Medulla oblongata (tissue), 1 donor: ENCODE measurements around the gene RYR3.
A peak's percentile ranks its signal among the peaks of the same experiment; 100 is the strongest.

ENCODE experiments used
- DNase-seq: peaks from one replicate; pipeline ENCODE4 v3.0.0-alpha.2; 2015; ENCODE audit errors: extremely low spot score

RYR3 gene

GRCh38 chr15:33831646-33832045 lies 520.9 kb downstream of the RYR3 start:
- peak; percentile 23 for DNase-seq

GRCh38 chr15:33834892-33835743 lies 524.4 kb downstream of the RYR3 start:
- no peak for DNase-seq

GRCh38 chr15:33837294-33837693 lies 526.5 kb downstream of the RYR3 start:
- no peak for DNase-seq

- DNase-seq = no peak
These were observed 528.8 kb downstream of the RYR3 start for GRCh38 chr15:33839540-33839939.

- DNase-seq = no peak
These were observed 529.8 kb downstream of the RYR3 start for GRCh38 chr15:33840615-33841014.

- DNase-seq = no peak
These were observed 533.4 kb downstream of the RYR3 start for GRCh38 chr15:33844186-33844585.

GRCh38 chr15:33844597-33844996 lies 533.8 kb downstream of the RYR3 start:
- DNase-seq = no peak

- no peak for DNase-seq
These were observed 535.4 kb downstream of the RYR3 start for GRCh38 chr15:33846142-33846541.

GRCh38 chr15:33846862-33847261 lies 536.1 kb downstream of the RYR3 start:
- DNase-seq = no peak

GRCh38 chr15:33848011-33848410 lies 537.2 kb downstream of the RYR3 start:
- no peak for DNase-seq

- DNase-seq = no peak
These were observed 540.3 kb downstream of the RYR3 start for GRCh38 chr15:33851079-33851478.

- DNase-seq = no peak
These were observed 541.3 kb downstream of the RYR3 start for GRCh38 chr15:33852094-33852493.

GRCh38 chr15:33852570-33852969 lies 541.8 kb downstream of the RYR3 start:
- no peak for DNase-seq

- DNase-seq = no peak
These were observed 547.0 kb downstream of the RYR3 start for GRCh38 chr15:33857726-33858125.

- no peak for DNase-seq
These were observed 548.1 kb downstream of the RYR3 start for GRCh38 chr15:33858836-33859235.

- no peak for DNase-seq
These were observed 549.3 kb downstream of the RYR3 start for GRCh38 chr15:33859992-33860545.

- DNase-seq = no peak
These were observed 550.0 kb downstream of the RYR3 start for GRCh38 chr15:33860754-33861153.

- no peak for DNase-seq
These were observed 553.8 kb downstream of the RYR3 start for GRCh38 chr15:33864360-33865075.

GRCh38 chr15:33865416-33865815 lies 554.6 kb downstream of the RYR3 start:
- DNase-seq = no peak

GRCh38 chr15:33866101-33866737 lies 555.5 kb downstream of the RYR3 start:
- DNase-seq = no peak

GRCh38 chr15:33871980-33872379 lies 561.2 kb downstream of the RYR3 start:
- peak; percentile 39 for DNase-seq

GRCh38 chr15:33872416-33873106 lies 561.8 kb downstream of the RYR3 start:
- no peak for DNase-seq
